Measurements from ENCODE around the gene AKAP1.

AKAP1 gene

GRCh38 chr17:57106836-57107497, 21.9 kb downstream of the AKAP1 start:
- TF ChIP-seq ZNF274 (IDR thresholded peaks at IDR 0.05; ENCODE audit: low read depth, low read length): no peak
- no peak overlapping the region for H3K4me3 ChIP-seq (ENCODE audit: low read length)

GRCh38 chr17:57107498-57108101, 22.6 kb downstream of the AKAP1 start:
- no peak for TF ChIP-seq ZNF274 (IDR thresholded peaks at IDR 0.05; ENCODE audit: low read depth, low read length)
- no peak overlapping the region for H3K4me3 ChIP-seq (ENCODE audit: low read length)

GRCh38 chr17:57108671-57109392, 23.8 kb downstream of the AKAP1 start:
- no peak overlapping the region for H3K4me3 ChIP-seq (ENCODE audit: low read length)
- no peak for TF ChIP-seq ZNF274 (IDR thresholded peaks at IDR 0.05; ENCODE audit: low read depth, low read length)

GRCh38 chr17:57109393-57110151, 24.5 kb downstream of the AKAP1 start:
- no peak for TF ChIP-seq ZNF274 (IDR thresholded peaks at IDR 0.05; ENCODE audit: low read depth, low read length)
- H3K4me3 ChIP-seq (ENCODE audit: low read length): no peak overlapping the region

GRCh38 chr17:57110152-57110542, 25.1 kb downstream of the AKAP1 start:
- no peak overlapping the region for H3K4me3 ChIP-seq (ENCODE audit: low read length)
- TF ChIP-seq ZNF274 (IDR thresholded peaks at IDR 0.05; ENCODE audit: low read depth, low read length): no peak

GRCh38 chr17:57110579-57111325, 25.7 kb downstream of the AKAP1 start:
- TF ChIP-seq ZNF274 (IDR thresholded peaks at IDR 0.05; ENCODE audit: low read depth, low read length): no peak

GRCh38 chr17:57111386-57111785, 26.3 kb downstream of the AKAP1 start:
- TF ChIP-seq ZNF274 (IDR thresholded peaks at IDR 0.05; ENCODE audit: low read depth, low read length): no peak
- no peak overlapping the region for H3K4me3 ChIP-seq (ENCODE audit: low read length)

More at GRCh38 chr17:57110579-57111325, 25.7 kb downstream of the AKAP1 start:
- no peak overlapping the region for H3K4me3 ChIP-seq (ENCODE audit: low read length)

GRCh38 chr17:57113011-57113410, 28.0 kb downstream of the AKAP1 start:
- no peak overlapping the region for H3K4me3 ChIP-seq (ENCODE audit: low read length)
- TF ChIP-seq ZNF274 (IDR thresholded peaks at IDR 0.05; ENCODE audit: low read depth, low read length): no peak

GRCh38 chr17:57113656-57114055, 28.6 kb downstream of the AKAP1 start:
- H3K4me3 ChIP-seq (ENCODE audit: low read length): no peak overlapping the region
- no peak for TF ChIP-seq ZNF274 (IDR thresholded peaks at IDR 0.05; ENCODE audit: low read depth, low read length)

GRCh38 chr17:57114085-57114673, 29.1 kb downstream of the AKAP1 start:
- H3K4me3 ChIP-seq (ENCODE audit: low read length): no peak overlapping the region
- no peak for TF ChIP-seq ZNF274 (IDR thresholded peaks at IDR 0.05; ENCODE audit: low read depth, low read length)

- TF ChIP-seq ZNF274 (IDR thresholded peaks at IDR 0.05; ENCODE audit: low read depth, low read length): no peak
- no peak overlapping the region for H3K4me3 ChIP-seq (ENCODE audit: low read length)
Observed at GRCh38 chr17:57115377-57115776, 30.3 kb downstream of the AKAP1 start.

- TF ChIP-seq ZNF274 (IDR thresholded peaks at IDR 0.05; ENCODE audit: low read depth, low read length): no peak
- H3K4me3 ChIP-seq (ENCODE audit: low read length): no peak overlapping the region
Observed at GRCh38 chr17:57115916-57116315, 30.9 kb downstream of the AKAP1 start.

GRCh38 chr17:57117798-57118197, 32.8 kb downstream of the AKAP1 start:
- H3K4me3 ChIP-seq (ENCODE audit: low read length): no peak overlapping the region
- TF ChIP-seq ZNF274 (IDR thresholded peaks at IDR 0.05; ENCODE audit: low read depth, low read length): no peak

Measured in GM08714 (cell line).